IMR-90 (cell line): ENCODE measurements around the gene COQ8A. TPM values are rescaled to one million over a fixed set of nuclear protein-coding genes. Genes with fewer than 3 reads are reported as not detected.
A peak's percentile ranks its signal among the peaks of the same experiment; 100 is the strongest.

ENCODE experiments used
- ATAC-seq: fragments of 200-7000 bp; cut with Tn5 transposase; 2 replicates; pipeline ENCODE4 v1.9.1; 2020; ENCODE audit warnings: low read depth, mild to moderate bottlenecking, moderate library complexity
- BruUV-seq: library from RNA; stranded (reverse); fragments of 400-500 nt; replicated peaks from 2 replicates; lab custom pipeline; 2021; lab: Mats Ljungman, UMichigan
- CTCF ChIA-PET: fragments of 300-600 bp; formaldehyde crosslinking; extraction: SDS; loops from one replicate; lab custom pipeline; 2021; ENCODE audit warnings: antibody characterized with exemption; lab: Yijun Ruan, JAX
- POLR2A ChIA-PET: fragments of 300-600 bp; sonication (Branson Sonifier 250); formaldehyde crosslinking; loops from one replicate; lab custom pipeline; 2022; ENCODE audit warnings: antibody characterized with exemption; ENCODE audit not compliant: unreplicated experiment; lab: Charles Lee
- DNase-seq: peaks from one replicate; pipeline ENCODE4 v3.0.0; 2013
- H2AFZ ChIP-seq: replicated peaks from 2 replicates; pipeline ENCODE3; 2013; ENCODE audit warnings: low read length, mild to moderate bottlenecking; ENCODE audit not compliant: poor library complexity
- H2AK5ac ChIP-seq: 2 replicates; pipeline ENCODE4 v1.6.1; 2013; ENCODE audit warnings: low read depth, low read length, inconsistent platforms
- H2AK9ac ChIP-seq: replicated peaks from 2 replicates; pipeline ENCODE3; 2013; ENCODE audit warnings: mild to moderate bottlenecking, low read depth, low read length, moderate library complexity; ENCODE audit not compliant: poor library complexity
- H2BK120ac ChIP-seq: 2 replicates; pipeline ENCODE4 v1.6.1; 2013; ENCODE audit warnings: low read depth, low read length, inconsistent platforms
- H2BK15ac ChIP-seq: 3 replicates; pipeline ENCODE4 v1.6.1; 2013; ENCODE audit warnings: low read depth, low read length, inconsistent platforms
- H2BK20ac ChIP-seq: 2 replicates; pipeline ENCODE4 v1.6.1; 2013; ENCODE audit warnings: low read depth, mild to moderate bottlenecking, inconsistent platforms, low read length, moderate library complexity
- H2BK5ac ChIP-seq: 2 replicates; pipeline ENCODE4 v1.6.1; 2013; ENCODE audit warnings: mild to moderate bottlenecking, low read depth, low read length, inconsistent platforms; ENCODE audit not compliant: poor library complexity, severe bottlenecking
- H3K14ac ChIP-seq: replicated peaks from 2 replicates; pipeline ENCODE4 v1.6.1; 2013; ENCODE audit warnings: low read depth, low read length, inconsistent platforms
- H3K18ac ChIP-seq: 2 replicates; pipeline ENCODE4 v1.6.1; 2013; ENCODE audit warnings: low read depth, low read length, control low read depth
- H3K23ac ChIP-seq: 2 replicates; pipeline ENCODE4 v1.6.1; 2013; ENCODE audit warnings: low read depth, low read length, inconsistent platforms
- H3K27ac ChIP-seq: 2 replicates; pipeline ENCODE4 v1.5.1; 2013; ENCODE audit warnings: mild to moderate bottlenecking, control low read depth, low read length; ENCODE audit not compliant: insufficient read depth
- H3K27me3 ChIP-seq: 2 replicates; pipeline ENCODE4 v1.6.1; 2013; ENCODE audit warnings: low read length; ENCODE audit not compliant: control insufficient read depth, insufficient read depth
- H3K36me3 ChIP-seq: 2 replicates; pipeline ENCODE4 v1.6.1; 2013; ENCODE audit warnings: low read length, mixed read lengths; ENCODE audit not compliant: control insufficient read depth, insufficient read depth
- H3K4ac ChIP-seq: 2 replicates; pipeline ENCODE4 v1.6.1; 2013; ENCODE audit warnings: low read depth, low read length, inconsistent platforms
- H3K4me1 ChIP-seq: 2 replicates; pipeline ENCODE4 v1.6.1; 2013; ENCODE audit warnings: low read length, mixed read lengths; ENCODE audit not compliant: control insufficient read depth, insufficient read depth
- H3K4me2 ChIP-seq: 2 replicates; pipeline ENCODE4 v1.6.1; 2013; ENCODE audit warnings: low read depth, mild to moderate bottlenecking, control low read depth, low read length, moderate library complexity
- H3K4me3 ChIP-seq: 2 replicates; pipeline ENCODE4 v1.5.1; 2013; ENCODE audit warnings: low read depth, mild to moderate bottlenecking, control low read depth, low read length, moderate library complexity; ENCODE audit not compliant: insufficient read depth
- H3K56ac ChIP-seq: 2 replicates; pipeline ENCODE4 v1.6.1; 2013; ENCODE audit warnings: low read length, inconsistent platforms; ENCODE audit not compliant: insufficient read depth; ENCODE audit errors: extremely low read depth
- H3K79me1 ChIP-seq, 2 experiments: 2 replicates each; pipeline ENCODE4 v1.6.1; 2013; ENCODE audit warnings: low read length in 2 of 2, inconsistent platforms in 1 of 2, low read depth in 1 of 2
- H3K9ac ChIP-seq: 2 replicates; pipeline ENCODE4 v1.6.1; 2013; ENCODE audit warnings: low read depth, low read length, control low read depth
- H3K9me1 ChIP-seq: 2 replicates; pipeline ENCODE4 v1.6.1; 2013; ENCODE audit warnings: low read length, inconsistent platforms; ENCODE audit not compliant: insufficient read depth
- H3K9me3 ChIP-seq: 2 replicates; pipeline ENCODE4 v1.6.1; 2013; ENCODE audit warnings: low read length; ENCODE audit not compliant: control insufficient read depth, insufficient read depth
- H4K20me1 ChIP-seq: 2 replicates; pipeline ENCODE4 v1.6.1; 2013; ENCODE audit warnings: low read length, inconsistent platforms; ENCODE audit not compliant: insufficient read depth
- H4K5ac ChIP-seq: 2 replicates; pipeline ENCODE4 v1.6.1; 2013; ENCODE audit warnings: mild to moderate bottlenecking, low read depth, low read length, control low read depth
- H4K8ac ChIP-seq, 2 experiments: 2 replicates each; pipeline ENCODE4 v1.6.1; 2013; ENCODE audit warnings: low read depth in 2 of 2, low read length in 2 of 2, control low read depth in 1 of 2, inconsistent platforms in 1 of 2
- H4K91ac ChIP-seq: 2 replicates; pipeline ENCODE4 v1.6.1; 2013; ENCODE audit warnings: low read depth, low read length, inconsistent platforms; ENCODE audit not compliant: insufficient read depth
- FOS ChIP-seq: fragments of 150-350 bp; IDR thresholded peaks from 2 replicates; pipeline ENCODE4 v1.6.1; 2016; ENCODE audit warnings: low read depth, low read length
- RAD21 ChIP-seq: IDR thresholded peaks from 2 replicates; pipeline ENCODE4 v1.6.1; 2012; ENCODE audit warnings: low read length, improper control_type of control experiment
- SMC3 ChIP-seq: fragments of 150-350 bp; IDR thresholded peaks from 2 replicates; pipeline ENCODE4 v1.6.1; 2016; ENCODE audit warnings: low read depth, mild to moderate bottlenecking, antibody characterized with exemption, low read length, moderate library complexity
- WGBS, 2 experiments: methylation state at CpG; one replicate each; pipeline versions ENCODE4 v1.1.5 to v1.1.7; 2013; ENCODE audit warnings: missing lambda C conversion rate in 2 of 2; ENCODE audit not compliant: insufficient read length in 1 of 2; ENCODE audit errors: extremely low coverage in 2 of 2; 5-methylcytosine and 5-hydroxymethylcytosine counted together
- dilution Hi-C: fragments of 300-500 bp; cut with HindIII; formaldehyde crosslinking; loops from one replicate; pipeline ENCODE4 v1.14.3; 2018; ENCODE audit warnings: low sequenced_read_pairs; ENCODE audit not compliant: unreplicated experiment
- in situ Hi-C: fragments of 300-500 bp; cut with MboI; formaldehyde crosslinking; loops from 3 replicates; pipeline ENCODE4 v1.14.3; 2019; ENCODE audit warnings: low sequenced_read_pairs, inconsistent platforms, mixed read lengths
- intact Hi-C: fragments of 100-400 bp; cut with micrococcal nuclease; formaldehyde crosslinking; loops from 2 replicates; pipeline ENCODE4 v1.10.0; 2022
- polyA plus RNA-seq, 3 experiments: library from polyadenylated mRNA; depleted of rRNA; stranded (reverse); fragments of >200 nt; gene quantifications; 2 replicates each; pipeline ENCODE4 v1.2.3, GENCODE V29; 2012; ENCODE audit warnings: low replicate concordance in 1 of 3
- total RNA-seq: library from RNA; depleted of rRNA; stranded (reverse); fragments of >200 nt; gene quantifications from 2 replicates; pipeline ENCODE4 v1.2.3, GENCODE V29; 2012
- TF ChIP-seq, protein P1 (sequence below): fragments of 150-350 bp; IDR thresholded peaks from 2 replicates; pipeline ENCODE4 v1.6.1; 2017; ENCODE audit warnings: mild to moderate bottlenecking, antibody characterized with exemption, low read length, low read depth

The COQ8A gene
- total and polyA plus RNA-seq, 2 of the 4 experiments (the other 2 are of a cell fraction): 3.8 to 6.1 TPM

DNA sequence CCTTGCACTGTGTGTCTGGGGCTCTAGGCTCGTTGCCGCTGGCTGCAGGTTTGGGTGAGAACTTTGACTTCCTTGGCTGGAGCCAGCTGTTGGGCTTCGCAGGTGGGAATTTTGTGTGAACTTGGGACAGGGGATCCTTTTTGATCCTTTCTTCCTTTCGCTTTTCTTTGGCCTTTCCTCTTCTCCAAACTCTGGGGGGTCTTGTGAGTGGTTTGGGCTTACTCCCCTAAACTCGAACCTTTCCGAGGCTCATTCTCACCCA lies 643 bp downstream of the COQ8A start:
- no peak overlapping the region for H4K8ac ChIP-seq
- peak overlapping the region; percentile 60 for H2AK9ac ChIP-seq
- no peaks in the 10 kb centered on the region; a peak in 1 of 4 replicates for H3K79me1 ChIP-seq
- ATAC-seq (no peak), DNase-seq (no peak)
- H4K20me1 ChIP-seq: no peaks in the 10 kb centered on the region
- peak overlapping the region; percentile 69 for H3K4me2 ChIP-seq
- no peak overlapping the region for H2AK5ac ChIP-seq
- H2AFZ ChIP-seq: peak overlapping the region; percentile 99
- in situ Hi-C loops (no loop called here), intact Hi-C loops (no loop called here), dilution Hi-C loops (no loop called here)
- no peak overlapping the region for H2BK120ac ChIP-seq
- H3K9ac ChIP-seq: no peak overlapping the region
- H3K4me1 ChIP-seq: peaks cover 3% of the 10 kb centered on the region
- no peak overlapping the region for H4K5ac ChIP-seq
- no peak overlapping the region for H3K14ac ChIP-seq
- CTCF ChIA-PET: no interaction called here
- WGBS, 2 experiments: no CpG with 5 or more reads among the region's 6 CpGs
- BruUV-seq: no TSS peak
- no peak overlapping the region for H3K56ac ChIP-seq
- no peak overlapping the region for H3K4ac ChIP-seq
- H3K9me1 ChIP-seq: peaks cover 8% of the 10 kb centered on the region; the same call in 1 of the 2 replicates
- H3K27ac ChIP-seq: no peak overlapping the region
- H3K18ac ChIP-seq: no peak overlapping the region
- no peaks in the 10 kb centered on the region for H3K9me3 ChIP-seq
- no peak overlapping the region for H2BK20ac ChIP-seq
- no peak overlapping the region for H3K23ac ChIP-seq
- no peak for TF ChIP-seq FOS
- TF ChIP-seq SMC3: no peak
- TF ChIP-seq RAD21: no peak
- TF ChIP-seq, protein P1, sequence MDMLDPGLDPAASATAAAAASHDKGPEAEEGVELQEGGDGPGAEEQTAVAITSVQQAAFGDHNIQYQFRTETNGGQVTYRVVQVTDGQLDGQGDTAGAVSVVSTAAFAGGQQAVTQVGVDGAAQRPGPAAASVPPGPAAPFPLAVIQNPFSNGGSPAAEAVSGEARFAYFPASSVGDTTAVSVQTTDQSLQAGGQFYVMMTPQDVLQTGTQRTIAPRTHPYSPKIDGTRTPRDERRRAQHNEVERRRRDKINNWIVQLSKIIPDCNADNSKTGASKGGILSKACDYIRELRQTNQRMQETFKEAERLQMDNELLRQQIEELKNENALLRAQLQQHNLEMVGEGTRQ: no peak
- no peak overlapping the region for H4K91ac ChIP-seq
- no peaks in the 10 kb centered on the region for H3K27me3 ChIP-seq
- H2BK5ac ChIP-seq: no peak overlapping the region
- no peak overlapping the region for H2BK15ac ChIP-seq
- POLR2A ChIA-PET: no interaction called here
- H3K4me3 ChIP-seq: peak overlapping the region; percentile 57
- H3K36me3 ChIP-seq: no peaks in the 10 kb centered on the region
